Measurements from ENCODE around the gene TGFBR3.
"Not testable (repeated sequence)": the region's sequence is repeated elsewhere in the genome, so short reads cannot be mapped to it uniquely, and the experiment has no call there.

TGFBR3 gene

DNA sequence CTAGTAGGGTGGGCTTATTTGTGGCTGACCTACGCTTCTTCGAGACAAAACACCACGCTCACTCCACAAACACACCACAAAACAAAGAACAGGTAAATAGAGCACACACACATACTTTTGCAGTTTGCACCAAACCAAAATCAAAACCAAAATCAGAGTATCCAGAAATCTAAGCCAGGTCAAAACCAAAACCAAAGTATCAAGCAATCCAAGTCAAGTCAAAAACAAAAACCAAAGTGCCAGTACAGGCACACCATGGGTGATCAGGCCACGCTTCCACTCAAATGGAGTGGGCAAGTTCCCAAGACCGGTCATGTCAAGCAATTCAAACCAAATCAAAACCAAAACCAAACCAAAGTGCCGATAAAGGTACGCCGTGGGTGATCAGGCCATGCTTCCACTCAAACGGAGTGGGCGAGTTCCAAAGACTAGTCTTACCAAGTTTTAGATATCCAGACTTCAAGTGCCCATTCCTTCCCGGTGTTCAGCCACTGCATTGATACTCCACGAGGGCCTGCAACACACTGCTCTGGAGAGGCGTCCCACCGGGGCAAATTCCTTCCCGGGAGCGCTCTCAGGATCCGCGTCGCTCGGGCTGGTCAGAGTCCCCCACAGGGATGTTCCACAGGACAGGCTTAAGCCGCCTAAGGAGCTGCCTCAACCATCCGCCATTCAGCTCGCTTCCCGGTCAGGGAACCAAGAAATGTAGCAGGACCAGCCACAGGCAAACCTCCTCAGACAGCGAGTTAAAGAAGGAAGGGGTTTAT, 216.2 kb downstream of the TGFBR3 start:
- H3K9me3 Mint-ChIP-seq: peaks cover 4% of the 10 kb centered on the region
- H3K27me3 Mint-ChIP-seq (ENCODE audit: low read depth, poor library complexity): peaks cover 4% of the 10 kb centered on the region
- H3K27ac Mint-ChIP-seq: no peak overlapping the region
- peaks cover 18% of the 10 kb centered on the region for H3K4me1 Mint-ChIP-seq
- no peaks in the 10 kb centered on the region for H3K36me3 Mint-ChIP-seq (ENCODE audit: low read depth)
- no peak for TF ChIP-seq CTCF (IDR thresholded peaks at IDR 0.05)
- no peak for DNase-seq
- H3K4me3 Mint-ChIP-seq: no peak overlapping the region

GRCh38 chr1:91666651-91667050, 219.3 kb downstream of the TGFBR3 start:
- H3K9me3 Mint-ChIP-seq; H3K27ac Mint-ChIP-seq; H3K4me3 Mint-ChIP-seq; H3K36me3 Mint-ChIP-seq (ENCODE audit: low read depth); H3K27me3 Mint-ChIP-seq (ENCODE audit: low read depth, poor library complexity); H3K4me1 Mint-ChIP-seq; DNase-seq: not testable (repeated sequence)

- H3K27me3 Mint-ChIP-seq (ENCODE audit: low read depth, poor library complexity): peaks cover 5% of the 10 kb centered on the region
- H3K4me1 Mint-ChIP-seq: no peaks in the 10 kb centered on the region
- DNase-seq: no peak
- H3K4me3 Mint-ChIP-seq: no peak overlapping the region
- H3K27ac Mint-ChIP-seq: no peak overlapping the region
- no peak for TF ChIP-seq CTCF (IDR thresholded peaks at IDR 0.05)
- peaks cover 8% of the 10 kb centered on the region for H3K9me3 Mint-ChIP-seq
- no peaks in the 10 kb centered on the region for H3K36me3 Mint-ChIP-seq (ENCODE audit: low read depth)
Measured at GRCh38 chr1:91661121-91661520, 224.8 kb downstream of the TGFBR3 start.

DNA sequence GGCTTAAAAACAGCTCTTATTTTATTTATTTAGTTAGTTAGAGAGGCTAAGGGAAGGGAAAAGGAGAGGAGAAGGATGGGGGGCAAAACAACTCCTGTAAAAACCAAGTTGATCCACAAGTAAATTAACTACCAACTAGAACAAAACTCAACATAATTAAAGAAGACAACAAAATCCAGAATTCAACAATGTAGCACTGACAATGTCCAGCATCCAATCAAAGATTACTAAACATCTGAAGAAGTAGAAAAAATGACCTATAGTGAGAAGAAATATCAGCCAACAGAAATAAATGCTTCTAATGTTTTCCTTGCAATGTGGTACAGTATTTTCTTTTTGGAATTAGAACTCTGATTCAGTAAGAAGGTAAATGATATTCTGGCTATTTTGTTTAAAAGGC, 225.2 kb downstream of the TGFBR3 start:
- TF ChIP-seq CTCF (IDR thresholded peaks at IDR 0.05): no peak
- Mint-ChIP-seq H3K9me3 (peaks cover 9% of the 10 kb centered on the region), H3K36me3 (ENCODE audit: low read depth) (no peaks in the 10 kb centered on the region), H3K27ac (no peak overlapping the region), H3K4me3 (no peak overlapping the region), H3K4me1 (no peaks in the 10 kb centered on the region), H3K27me3 (ENCODE audit: low read depth, poor library complexity) (peaks cover 5% of the 10 kb centered on the region)
- DNase-seq: no peak

DNA sequence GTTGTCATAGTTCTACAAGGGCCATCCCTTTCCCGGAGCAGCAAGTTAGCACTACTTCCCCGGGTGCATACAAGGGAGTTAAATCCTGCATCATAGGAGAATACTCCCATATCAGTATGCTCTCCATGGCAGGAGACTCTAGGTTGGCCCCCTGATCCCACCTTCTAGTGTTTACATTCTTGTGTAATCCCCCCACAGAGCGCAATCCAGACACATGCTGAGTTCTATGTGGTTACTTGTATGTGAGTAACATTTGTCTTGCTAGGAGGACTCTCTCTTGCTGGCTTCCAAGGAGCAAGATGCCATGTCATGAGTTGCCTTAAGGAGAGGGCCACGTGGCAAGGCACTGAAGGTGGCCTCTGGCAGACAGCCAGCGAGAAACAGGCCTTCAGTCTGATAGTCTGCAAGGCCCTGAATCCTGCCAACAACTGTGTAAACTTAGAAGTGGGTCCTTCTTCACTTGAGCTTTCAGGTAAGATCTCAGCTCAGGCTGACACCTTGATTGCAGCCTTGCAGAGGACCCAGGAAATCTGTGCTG, 230.0 kb downstream of the TGFBR3 start:
- no peak for TF ChIP-seq CTCF (IDR thresholded peaks at IDR 0.05)
- H3K4me3 Mint-ChIP-seq: no peak overlapping the region
- no peak for DNase-seq
- peaks cover 8% of the 10 kb centered on the region for H3K27me3 Mint-ChIP-seq (ENCODE audit: low read depth, poor library complexity)
- H3K4me1 Mint-ChIP-seq: peaks cover 8% of the 10 kb centered on the region
- H3K36me3 Mint-ChIP-seq (ENCODE audit: low read depth): no peaks in the 10 kb centered on the region
- H3K9me3 Mint-ChIP-seq: peaks cover 14% of the 10 kb centered on the region
- H3K27ac Mint-ChIP-seq: no peak overlapping the region

DNA sequence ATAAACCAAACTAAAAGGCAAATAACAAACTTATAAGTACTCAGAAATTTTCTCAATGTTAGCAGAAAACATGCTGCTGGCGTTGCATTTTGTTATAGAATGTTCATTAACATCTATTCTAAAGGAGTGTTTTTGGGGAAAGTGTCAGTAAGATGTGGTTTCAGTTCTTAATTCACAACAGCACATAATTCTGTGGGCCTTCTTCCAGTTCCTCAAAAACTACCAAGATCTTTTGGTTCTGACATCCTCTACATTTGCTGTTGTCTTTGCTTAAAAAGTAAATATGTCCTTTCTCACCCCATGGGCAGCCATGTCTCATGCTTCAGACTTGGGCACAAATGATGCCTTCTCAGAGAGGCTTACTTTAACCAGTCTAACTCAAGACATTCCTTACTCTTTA, 232.8 kb downstream of the TGFBR3 start:
- Mint-ChIP-seq H3K9me3 (peaks cover 6% of the 10 kb centered on the region), H3K4me1 (peaks cover 16% of the 10 kb centered on the region), H3K4me3 (no peak overlapping the region), H3K27me3 (ENCODE audit: low read depth, poor library complexity) (peaks cover 19% of the 10 kb centered on the region), H3K27ac (no peak overlapping the region), H3K36me3 (ENCODE audit: low read depth) (no peaks in the 10 kb centered on the region)
- DNase-seq: no peak
- no peak for TF ChIP-seq CTCF (IDR thresholded peaks at IDR 0.05)
